NCI-H2107 (cell line): ENCODE measurements around the gene PIP5K1C.
"Not testable (repeated sequence)": the region's sequence is repeated elsewhere in the genome, so short reads cannot be mapped to it uniquely, and the experiment has no call there.

Experiments
- DNase-seq: peaks from one replicate; lab custom pipeline; 2025; lab: John Stamatoyannopoulos, UW

Gene PIP5K1C

DNA sequence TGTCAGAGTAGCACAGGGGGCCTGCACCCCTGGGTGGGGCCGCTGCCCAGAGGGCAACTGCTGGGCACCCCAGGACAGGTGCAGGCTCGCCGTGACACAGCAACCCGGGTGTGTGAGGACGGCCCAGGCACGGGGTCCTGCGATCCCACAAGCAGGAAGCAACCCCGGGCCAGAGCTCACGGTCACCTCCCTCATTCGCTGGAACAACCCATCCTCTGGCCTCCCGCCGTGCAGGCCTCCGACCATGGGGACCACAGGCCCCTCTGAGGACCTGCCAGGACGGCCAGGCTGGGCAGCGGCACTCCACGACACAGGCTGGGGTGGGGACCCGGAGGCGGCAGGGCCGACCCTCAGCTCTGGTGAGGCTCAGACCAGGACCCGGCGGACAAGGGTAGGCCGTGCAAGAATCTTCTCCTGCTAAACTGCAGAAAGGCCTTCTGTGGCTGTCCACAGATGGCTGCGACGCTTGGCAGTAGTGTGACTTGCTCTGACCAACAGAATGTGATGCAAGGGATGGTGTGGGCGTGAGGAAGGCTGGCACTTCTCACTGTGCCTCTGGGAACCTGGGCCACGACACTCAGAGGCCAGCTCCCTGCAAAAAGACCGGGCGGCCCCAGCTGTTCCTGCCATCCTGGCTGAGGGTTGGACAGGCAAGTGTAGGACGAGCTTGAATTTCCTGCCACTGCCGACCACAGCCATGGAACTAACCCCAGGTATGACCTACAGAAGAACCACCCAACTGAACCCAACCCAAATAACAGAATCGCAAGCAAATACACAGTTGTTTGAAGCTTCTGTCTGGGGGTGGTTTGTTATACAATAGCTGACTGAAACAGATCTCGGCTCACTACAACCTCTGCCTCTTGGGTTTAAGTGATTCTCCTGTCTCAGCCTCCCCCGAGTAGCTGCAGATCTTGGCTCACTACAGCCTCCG lies 26.5 kb downstream of the PIP5K1C start:
- DNase-seq, result no peak

DNA sequence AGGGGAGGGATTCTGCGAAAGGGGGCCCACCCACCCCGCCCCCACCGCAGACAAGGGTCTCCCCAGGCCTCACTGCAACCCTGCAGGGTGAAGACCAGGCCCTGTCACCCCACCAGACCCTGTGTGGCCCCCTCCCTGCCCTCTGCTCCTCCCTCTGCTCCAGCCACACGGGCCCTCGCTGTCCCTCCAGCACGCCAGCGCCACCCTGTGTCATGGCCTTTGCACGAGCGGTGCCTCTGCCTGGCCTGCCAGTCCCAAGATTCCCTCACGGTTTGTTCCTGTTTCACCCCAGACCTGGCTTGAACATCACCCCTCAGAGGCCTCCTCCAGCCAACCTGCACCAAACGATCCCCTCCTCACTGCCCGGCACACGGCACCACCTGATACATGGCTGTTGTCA lies 27.3 kb downstream of the PIP5K1C start:
- no peak for DNase-seq

GRCh38 chr19:3672575-3672948 lies 27.7 kb downstream of the PIP5K1C start:
- no peak for DNase-seq

DNA sequence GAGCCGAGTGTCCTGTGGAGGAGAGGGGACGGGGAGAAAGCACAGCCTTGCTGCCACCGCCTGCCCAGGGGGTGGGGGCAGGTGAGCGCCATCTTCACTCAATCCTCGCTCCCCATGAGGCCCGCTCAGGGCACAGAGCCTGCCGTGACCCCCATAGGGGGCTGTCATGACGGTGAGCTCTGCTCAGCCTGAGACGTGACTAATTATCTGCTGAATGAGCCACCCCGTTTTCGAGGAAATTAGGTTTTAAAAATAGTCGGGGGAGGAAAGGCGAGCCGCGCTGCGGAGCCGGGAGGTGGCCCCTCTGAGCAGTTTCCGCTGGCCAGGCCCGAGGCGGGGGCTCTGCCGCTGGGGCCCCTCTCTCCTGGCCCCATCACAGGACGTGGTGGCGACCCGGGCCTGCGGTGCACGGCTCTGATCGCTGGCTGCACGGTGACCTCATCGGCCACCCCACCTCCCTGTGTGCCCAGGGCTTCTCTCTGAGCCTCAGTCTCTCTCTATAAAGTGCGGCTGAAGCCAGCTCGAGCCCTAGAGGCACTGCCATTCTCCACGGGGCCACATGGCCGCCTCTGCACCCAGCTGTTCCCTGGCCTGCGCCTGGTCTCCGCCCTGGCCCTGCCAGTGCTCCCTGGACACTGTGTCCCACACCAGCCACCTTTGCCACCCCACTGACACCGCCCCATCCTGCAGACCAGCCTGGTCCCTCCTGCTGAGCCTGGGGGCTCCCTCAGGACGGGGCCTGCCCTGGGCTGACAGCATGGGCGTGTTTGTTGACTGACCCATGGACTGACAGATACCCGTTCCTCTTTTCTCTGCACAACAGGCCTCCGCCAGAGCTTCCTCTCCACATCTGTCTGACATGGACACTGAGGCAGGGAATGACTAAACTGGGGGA lies 28.3 kb downstream of the PIP5K1C start:
- no peak for DNase-seq

- DNase-seq, result no peak
Observed at GRCh38 chr19:3670796-3671679, 29.2 kb downstream of the PIP5K1C start.

- DNase-seq, result no peak
Observed at GRCh38 chr19:3669947-3670795, 30.1 kb downstream of the PIP5K1C start.

DNA sequence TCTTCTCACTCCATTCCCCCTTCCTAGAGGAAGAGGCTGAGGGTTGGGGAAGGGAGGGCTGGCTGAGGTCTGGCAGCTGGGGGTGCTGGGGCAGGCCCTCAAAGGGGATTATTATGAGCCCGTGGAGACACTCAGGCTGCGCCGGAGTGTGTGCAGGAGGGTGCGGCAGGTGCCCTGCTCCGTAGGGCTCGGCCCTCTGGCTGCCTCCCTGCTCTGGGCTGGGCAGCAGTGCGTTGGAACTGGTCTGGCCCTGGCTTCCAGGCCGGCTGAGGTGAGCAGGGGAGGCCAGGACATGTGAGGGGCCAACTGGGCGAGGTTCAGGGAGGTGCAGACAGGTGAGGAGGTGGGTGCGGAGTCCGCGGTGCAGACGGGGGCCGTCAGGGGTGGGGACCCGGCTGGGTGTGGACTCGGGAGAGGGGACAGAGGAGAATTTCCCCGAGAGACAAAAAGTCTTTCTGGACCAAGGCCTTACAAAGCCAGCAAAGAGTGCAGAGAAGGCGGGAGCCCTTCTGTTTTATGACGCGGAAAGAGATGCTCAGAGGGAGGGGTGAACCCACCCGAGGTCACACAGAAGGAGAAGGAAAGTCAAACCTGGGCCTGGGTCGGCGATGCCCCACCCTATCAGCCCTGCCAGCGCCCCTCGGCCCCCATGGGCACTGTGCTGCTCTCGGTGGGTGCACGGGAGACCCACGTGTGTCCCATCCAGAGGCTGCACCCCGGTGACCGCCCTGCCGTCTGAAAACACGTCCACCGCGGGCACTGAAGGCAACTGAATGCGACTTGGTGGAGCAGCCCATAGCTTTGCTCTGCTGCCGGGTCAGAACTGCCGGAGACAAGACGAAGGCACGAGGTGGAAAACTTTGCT lies 31.0 kb downstream of the PIP5K1C start:
- no peak for DNase-seq

GRCh38 chr19:3668331-3669081 lies 31.8 kb downstream of the PIP5K1C start:
- DNase-seq, result no peak

GRCh38 chr19:3667766-3668165 lies 32.5 kb downstream of the PIP5K1C start:
- DNase-seq, result no peak

DNA sequence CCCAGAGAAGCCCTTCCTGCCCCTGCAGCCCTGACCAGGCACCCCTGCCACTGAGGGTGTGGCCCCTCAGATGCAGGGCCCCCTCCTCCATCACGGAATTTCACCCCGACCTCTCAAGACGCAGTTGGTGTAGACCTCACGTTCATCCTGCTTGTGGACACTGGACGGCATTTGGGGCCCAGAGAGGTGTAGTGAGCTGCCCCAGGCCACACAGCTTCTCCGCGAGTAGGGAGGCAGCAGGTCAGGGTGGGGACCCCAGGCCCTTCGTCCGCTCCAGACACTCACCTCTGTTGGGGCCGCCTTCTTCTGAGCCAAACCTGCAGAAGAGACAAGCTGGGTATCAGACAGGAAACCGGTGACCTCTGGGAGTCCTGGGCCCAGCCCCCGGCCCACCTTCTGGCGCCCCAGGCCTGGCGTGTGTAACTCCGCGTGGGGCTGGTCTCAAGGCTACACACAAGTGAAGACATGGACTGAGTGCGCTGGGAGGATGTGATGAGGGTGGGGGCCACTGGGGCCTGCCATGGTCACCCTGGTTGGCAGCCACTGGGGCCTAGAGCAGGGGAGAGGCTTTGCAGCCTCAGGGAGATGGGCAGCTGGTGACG lies 33.1 kb downstream of the PIP5K1C start:
- no peak for DNase-seq

- not testable (repeated sequence) for DNase-seq
Observed at GRCh38 chr19:3666545-3666856, 33.8 kb downstream of the PIP5K1C start.

GRCh38 chr19:3665681-3666544 lies 34.4 kb downstream of the PIP5K1C start:
- DNase-seq, result no peak

DNA sequence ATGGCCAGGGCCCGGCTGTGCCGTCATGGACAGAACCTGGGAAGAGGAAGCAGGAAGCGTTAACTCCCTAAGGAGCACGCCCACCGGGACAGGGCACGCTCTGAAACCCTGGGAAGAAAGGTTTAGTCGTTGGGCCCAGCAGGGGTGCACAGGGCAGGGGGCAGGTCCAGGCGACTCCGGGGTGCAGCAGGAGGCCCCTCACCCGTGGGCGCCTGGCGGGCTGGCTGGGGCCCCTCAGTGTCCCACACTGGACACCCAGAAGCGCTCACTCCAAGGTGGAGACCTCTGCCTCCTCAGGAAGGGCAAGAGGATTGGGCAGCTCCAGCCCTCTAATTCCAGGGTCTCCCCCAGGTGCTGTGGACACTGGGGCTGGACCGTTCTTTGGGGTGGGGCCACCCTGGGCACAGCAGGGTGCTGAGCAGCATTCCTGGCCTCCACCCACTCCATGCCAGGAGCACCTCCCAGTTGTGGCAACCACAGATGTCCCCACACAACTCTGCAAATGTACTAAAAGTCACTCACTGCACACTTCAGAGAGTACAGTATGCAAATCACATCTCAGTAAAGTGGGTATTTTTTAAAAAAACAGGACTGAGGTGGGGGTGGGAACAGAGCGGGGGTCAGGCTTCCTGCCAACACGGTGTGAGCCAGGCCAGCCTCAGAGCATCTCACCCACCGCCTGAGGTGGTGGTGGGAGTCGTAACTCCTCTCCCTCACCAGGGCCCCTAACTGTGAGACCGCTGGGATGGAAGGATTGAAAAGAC lies 35.2 kb downstream of the PIP5K1C start:
- DNase-seq, result no peak

DNA sequence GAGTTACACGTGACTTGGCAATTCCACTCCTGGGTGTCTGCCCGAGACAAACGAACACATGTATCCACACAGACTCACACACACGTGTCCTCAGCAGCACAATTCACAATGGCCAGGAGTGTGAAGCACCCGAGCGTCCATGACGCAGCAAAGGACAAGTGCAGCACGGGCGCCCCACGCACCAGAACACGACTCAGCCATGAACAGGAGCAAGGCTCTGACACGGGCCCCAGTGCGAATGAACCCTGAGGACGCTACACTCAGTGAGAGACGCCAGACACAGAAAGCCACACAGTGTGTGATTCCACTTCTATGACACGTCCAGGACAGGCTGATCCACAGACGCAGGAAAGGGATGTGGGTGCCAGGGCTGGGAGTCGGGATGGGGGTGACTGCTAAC lies 36.4 kb downstream of the PIP5K1C start:
- DNase-seq, result no peak

DNA sequence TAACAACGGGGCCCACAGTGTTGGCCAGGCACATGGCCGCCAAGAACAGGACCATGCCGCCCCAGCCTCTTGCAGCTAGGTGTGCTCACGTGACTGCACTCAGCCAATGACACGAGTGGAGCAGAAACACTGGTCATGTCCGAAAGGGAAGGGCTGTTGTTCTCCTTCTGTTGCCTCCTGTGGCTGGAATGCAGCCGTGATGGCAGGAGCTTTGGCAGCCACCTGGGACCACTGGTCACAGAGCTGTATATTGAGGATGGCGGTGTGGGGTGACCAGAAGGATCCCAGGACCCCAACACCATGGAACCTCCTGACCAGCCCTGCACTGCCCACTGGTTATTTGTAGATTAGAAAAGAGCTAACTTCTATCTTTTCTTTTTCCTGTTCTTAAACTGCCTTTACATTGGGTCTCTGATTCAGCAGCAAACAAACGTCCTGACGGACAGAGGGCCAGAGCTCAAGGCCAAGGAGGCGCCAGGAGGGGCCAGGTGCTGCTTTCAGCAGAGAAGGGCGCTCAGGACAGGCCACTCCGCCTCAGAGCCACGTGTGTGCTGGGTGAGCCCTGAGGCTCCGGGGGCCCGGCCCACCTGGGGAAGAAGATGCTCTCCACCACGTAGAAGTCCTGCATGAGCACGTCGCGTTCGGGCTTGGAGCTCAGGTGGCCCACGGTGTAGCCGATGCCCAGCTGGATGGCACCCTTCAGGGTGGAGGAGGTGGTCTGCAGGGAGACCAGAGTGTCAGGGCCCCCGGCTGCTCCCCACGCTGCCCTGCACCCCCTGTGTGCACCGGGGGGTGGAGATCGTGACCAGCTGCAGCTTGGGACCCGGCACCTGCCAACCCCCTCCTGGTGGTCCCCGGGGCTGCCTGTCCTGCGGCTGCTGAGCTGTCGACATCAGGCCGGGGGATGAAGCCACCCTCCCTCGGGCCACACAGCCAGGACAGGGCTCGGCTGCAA lies 38.7 kb downstream of the PIP5K1C start:
- no peak for DNase-seq
